GM13977 (cell line): ENCODE results near the gene ATG101.

ENCODE experiments used
- DNase-seq: peaks from one replicate; pipeline ENCODE4 v3.0.0; 2012; ENCODE audit warnings: low spot score
- in situ Hi-C: fragments of 300-500 bp; cut with MboI; formaldehyde crosslinking; loops from one replicate; pipeline ENCODE4 v1.12.0; 2022; ENCODE audit warnings: low sequenced_read_pairs, low pct_unique_long_range_greater_than_20kb, mixed read lengths, inconsistent platforms; ENCODE audit not compliant: unreplicated experiment
- TF ChIP-seq, protein P1 (sequence below): IDR thresholded peaks from 2 replicates; pipeline ENCODE4 v1.5.1; 2012; ENCODE audit warnings: mild to moderate bottlenecking, control low read depth; ENCODE audit not compliant: insufficient read depth; ENCODE audit errors: extremely low read depth, missing control alignments

Gene ATG101

GRCh38 chr12:52041035-52041434 is 28.7 kb upstream of the ATG101 start:
- TF ChIP-seq, protein P1, sequence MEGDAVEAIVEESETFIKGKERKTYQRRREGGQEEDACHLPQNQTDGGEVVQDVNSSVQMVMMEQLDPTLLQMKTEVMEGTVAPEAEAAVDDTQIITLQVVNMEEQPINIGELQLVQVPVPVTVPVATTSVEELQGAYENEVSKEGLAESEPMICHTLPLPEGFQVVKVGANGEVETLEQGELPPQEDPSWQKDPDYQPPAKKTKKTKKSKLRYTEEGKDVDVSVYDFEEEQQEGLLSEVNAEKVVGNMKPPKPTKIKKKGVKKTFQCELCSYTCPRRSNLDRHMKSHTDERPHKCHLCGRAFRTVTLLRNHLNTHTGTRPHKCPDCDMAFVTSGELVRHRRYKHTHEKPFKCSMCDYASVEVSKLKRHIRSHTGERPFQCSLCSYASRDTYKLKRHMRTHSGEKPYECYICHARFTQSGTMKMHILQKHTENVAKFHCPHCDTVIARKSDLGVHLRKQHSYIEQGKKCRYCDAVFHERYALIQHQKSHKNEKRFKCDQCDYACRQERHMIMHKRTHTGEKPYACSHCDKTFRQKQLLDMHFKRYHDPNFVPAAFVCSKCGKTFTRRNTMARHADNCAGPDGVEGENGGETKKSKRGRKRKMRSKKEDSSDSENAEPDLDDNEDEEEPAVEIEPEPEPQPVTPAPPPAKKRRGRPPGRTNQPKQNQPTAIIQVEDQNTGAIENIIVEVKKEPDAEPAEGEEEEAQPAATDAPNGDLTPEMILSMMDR: no peak
- in situ Hi-C loops: no loop called here
- DNase-seq: no peak

DNA sequence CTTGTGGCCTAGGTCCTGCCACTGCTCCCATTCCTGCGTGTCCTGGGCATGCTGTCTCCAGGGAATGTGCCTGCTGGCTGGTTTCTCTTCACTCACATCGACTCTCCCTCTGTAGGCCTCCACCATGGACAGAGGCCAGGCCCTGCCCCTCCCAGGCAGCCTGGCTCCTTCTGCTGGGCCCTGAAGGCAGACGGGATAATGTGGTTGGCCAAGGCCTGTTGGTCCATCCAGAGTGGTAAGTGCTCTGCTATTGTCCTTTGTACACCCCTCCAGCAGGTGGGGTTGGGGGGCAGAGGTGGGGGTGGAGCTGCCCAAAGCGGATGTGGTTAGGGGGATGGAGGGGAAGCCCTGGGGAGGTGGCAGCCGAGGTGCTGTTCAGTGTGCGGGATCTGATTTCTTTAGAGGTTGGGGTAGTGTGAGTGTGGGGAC is 28.1 kb upstream of the ATG101 start:
- DNase-seq: peak; percentile 75
- in situ Hi-C loops: no loop called here
- TF ChIP-seq, protein P1: peak; percentile 26

DNA sequence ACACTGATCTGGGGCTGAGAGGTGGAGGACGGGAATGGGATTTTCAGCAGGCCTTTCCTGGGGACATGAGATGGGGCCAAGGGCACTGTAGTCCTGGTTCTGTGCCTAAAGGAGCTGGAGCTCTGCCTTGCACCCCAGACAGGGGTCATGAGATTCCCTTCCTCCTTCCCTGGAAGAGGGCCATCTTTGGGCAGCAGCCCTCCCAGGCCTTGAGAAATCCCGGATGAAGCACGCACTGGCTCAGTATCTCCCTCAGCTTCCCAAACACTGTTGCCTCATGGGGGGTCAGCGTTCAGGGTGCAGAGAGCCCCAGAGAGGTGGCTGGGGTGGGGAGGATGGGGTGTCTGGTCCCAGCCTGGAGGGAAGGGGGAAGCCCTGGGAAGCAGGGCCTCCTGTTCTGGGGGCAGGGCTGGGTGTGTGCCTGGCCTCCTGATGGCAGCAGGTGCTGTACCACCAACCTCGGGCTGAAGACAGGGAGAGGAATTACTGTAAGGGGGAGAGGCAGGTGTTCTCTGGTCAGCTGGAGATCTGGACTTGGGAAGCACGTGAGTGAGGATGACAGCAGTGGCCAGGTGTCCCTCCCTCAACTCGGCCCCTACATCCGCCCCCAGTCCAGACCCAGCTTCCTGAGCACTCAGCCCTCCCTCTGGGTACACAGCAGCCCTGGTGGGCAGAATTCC is 26.9 kb upstream of the ATG101 start:
- DNase-seq: no peak
- TF ChIP-seq, protein P1: no peak
- in situ Hi-C loops: no loop called here

GRCh38 chr12:52043386-52044212 is 26.2 kb upstream of the ATG101 start:
- DNase-seq: no peak
- in situ Hi-C loops: no loop called here

DNA sequence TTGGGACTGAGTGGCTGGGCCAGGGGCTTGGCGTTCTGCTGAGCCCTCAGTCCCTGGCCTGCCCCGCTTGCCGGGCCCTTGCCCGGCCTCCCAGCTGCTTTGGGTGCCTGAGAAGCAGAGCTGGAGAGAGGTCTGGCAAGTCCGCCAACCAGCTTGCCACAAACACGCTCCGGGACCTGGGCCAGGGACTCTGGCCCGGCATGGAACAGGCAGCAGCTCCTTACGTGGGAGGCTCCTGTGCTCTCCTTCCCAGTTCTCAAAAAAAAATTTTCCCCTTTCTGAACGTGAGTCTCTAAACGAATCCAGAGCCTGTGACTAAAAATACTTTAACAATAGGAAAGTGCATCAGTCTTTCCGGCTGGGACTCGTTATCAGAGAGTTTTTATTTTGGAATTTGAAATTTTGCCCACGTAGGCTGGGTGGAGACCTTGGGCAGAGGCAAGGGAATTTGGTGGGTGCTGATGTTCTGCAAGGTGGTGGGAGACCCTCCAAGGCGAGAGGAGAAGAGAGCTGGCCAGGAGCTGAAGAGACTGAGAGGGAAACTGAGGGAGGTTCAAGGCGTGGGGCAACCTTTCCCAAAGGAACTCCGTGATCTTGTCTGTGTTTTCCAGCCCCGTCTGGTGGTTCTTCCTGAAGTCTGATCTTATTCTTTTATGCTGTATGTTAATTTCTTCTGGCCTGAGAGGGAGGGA is 25.3 kb upstream of the ATG101 start:
- in situ Hi-C loops: no loop called here
- TF ChIP-seq, protein P1: no peak
- no peak for DNase-seq

More at GRCh38 chr12:52043386-52044212, 26.2 kb upstream of the ATG101 start:
- TF ChIP-seq, protein P1: no peak

DNA sequence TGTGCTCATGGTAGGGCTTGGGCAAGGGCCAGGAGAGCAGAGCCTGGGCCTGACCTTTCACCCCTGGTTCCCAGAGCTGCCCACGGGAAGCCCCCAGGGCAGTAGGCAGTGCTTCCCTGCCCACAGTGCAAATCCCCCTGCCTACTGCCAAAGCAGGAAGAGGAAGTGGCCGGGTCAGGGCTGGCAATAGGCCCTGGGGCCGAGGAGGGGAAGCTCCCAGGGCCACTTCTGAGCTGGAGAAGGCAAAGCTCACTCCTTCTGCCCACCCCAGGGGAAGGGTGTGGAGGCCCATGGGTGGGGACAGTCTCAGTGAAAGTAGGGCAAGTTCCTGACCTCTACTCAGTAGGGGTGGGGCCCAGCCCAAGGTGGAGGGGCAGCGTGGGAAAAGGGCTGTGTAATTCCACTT is 24.0 kb upstream of the ATG101 start:
- TF ChIP-seq, protein P1: no peak
- DNase-seq: no peak
- in situ Hi-C loops: no loop called here
